ENCODE results near the gene C19orf12. TPM values are rescaled to one million over a fixed set of nuclear protein-coding genes. Genes with fewer than 3 reads are reported as not detected.

C19orf12 gene
- total and polyA plus RNA-seq, 2 of the 13 experiments (the other 11 are each of a cell fraction or from before 2014, with no cell fraction given): 17.7 to 34.4 TPM

DNA sequence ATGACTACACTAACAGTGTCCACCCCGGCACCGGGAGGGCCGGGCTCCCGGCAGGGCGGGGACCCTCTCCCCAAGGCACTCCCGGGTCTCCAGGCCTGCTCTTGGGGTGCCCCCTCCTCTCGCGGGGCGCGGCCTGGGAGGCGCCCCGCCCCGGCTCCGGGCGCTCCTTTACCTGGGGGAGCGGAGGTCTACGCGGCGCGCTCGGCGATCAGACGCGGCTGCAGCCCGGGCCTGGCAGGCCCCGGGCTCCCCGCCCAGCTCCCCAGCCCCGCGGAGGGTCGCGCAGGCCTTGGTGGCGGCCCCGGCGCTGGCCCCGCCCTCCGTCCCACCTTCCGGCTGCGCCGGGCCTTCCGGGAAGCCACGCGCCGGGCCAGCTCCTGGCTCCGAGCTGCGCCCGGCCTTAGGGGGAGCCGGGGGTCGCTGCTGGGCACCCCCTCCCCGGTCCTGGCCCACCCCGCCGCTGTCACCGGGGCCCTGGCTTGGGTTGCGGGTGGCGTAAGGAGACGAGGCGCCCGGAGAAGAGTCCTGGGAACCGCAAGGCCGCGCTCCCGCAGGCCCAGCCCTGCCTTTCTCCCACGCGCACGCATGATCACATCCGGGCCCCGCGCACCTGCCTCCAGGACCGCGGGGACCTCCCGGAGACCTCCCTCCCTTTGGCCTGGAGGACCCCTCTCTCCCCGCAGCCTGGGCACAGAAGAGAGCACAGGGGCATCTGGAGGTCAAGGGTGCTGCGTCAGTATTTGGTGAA lies at the start of gene C19orf12 (continued):
- TF ChIP-seq ZBTB46 (CRISPR knock-in tag; IDR thresholded peaks at IDR 0.05; ENCODE audit: borderline replicate concordance) (no peak), ISX (CRISPR knock-in tag; conservative IDR thresholded peaks at IDR 0.05) (no peak), HOMEZ (CRISPR knock-in tag; IDR thresholded peaks at IDR 0.05; ENCODE audit: low read depth) (no peak), TBX2 (CRISPR knock-in tag; IDR thresholded peaks at IDR 0.05; ENCODE audit: borderline replicate concordance) (peak; percentile 70; the same call in 1 of the 2 replicates), ELF3 (CRISPR knock-in tag; IDR thresholded peaks at IDR 0.05) (peak; percentile 47; the same call in 1 of the 2 replicates), NFYC (CRISPR knock-in tag; IDR thresholded peaks at IDR 0.05) (no peak), REPIN1 (CRISPR knock-in tag; IDR thresholded peaks at IDR 0.05; ENCODE audit: borderline replicate concordance, low read depth) (no peak), ZBTB38 (CRISPR knock-in tag; IDR thresholded peaks at IDR 0.05) (no peak), GPBP1L1 (CRISPR knock-in tag; IDR thresholded peaks at IDR 0.05) (no peak), HNRNPLL (IDR thresholded peaks at IDR 0.05; ENCODE audit: low read depth, low read length, poor library complexity, severe bottlenecking) (peak; percentile 58), ZNF761 (CRISPR knock-in tag; conservative IDR thresholded peaks at IDR 0.05) (0 out of 2 replicates have a peak, but pooled peaks have one; percentile 47), ARHGAP35 (CRISPR knock-in tag; IDR thresholded peaks at IDR 0.05; ENCODE audit: borderline replicate concordance) (no peak)
- TF ChIP-seq, protein P1, sequence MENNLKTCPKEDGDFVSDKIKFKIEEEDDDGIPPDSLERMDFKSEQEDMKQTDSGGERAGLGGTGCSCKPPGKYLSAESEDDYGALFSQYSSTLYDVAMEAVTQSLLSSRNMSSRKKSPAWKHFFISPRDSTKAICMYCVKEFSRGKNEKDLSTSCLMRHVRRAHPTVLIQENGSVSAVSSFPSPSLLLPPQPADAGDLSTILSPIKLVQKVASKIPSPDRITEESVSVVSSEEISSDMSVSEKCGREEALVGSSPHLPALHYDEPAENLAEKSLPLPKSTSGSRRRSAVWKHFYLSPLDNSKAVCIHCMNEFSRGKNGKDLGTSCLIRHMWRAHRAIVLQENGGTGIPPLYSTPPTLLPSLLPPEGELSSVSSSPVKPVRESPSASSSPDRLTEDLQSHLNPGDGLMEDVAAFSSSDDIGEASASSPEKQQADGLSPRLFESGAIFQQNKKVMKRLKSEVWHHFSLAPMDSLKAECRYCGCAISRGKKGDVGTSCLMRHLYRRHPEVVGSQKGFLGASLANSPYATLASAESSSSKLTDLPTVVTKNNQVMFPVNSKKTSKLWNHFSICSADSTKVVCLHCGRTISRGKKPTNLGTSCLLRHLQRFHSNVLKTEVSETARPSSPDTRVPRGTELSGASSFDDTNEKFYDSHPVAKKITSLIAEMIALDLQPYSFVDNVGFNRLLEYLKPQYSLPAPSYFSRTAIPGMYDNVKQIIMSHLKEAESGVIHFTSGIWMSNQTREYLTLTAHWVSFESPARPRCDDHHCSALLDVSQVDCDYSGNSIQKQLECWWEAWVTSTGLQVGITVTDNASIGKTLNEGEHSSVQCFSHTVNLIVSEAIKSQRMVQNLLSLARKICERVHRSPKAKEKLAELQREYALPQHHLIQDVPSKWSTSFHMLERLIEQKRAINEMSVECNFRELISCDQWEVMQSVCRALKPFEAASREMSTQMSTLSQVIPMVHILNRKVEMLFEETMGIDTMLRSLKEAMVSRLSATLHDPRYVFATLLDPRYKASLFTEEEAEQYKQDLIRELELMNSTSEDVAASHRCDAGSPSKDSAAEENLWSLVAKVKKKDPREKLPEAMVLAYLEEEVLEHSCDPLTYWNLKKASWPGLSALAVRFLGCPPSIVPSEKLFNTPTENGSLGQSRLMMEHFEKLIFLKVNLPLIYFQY (CRISPR knock-in tag; IDR thresholded peaks at IDR 0.05; ENCODE audit: borderline replicate concordance): peak; percentile 61; the same call in 1 of the 2 replicates
- TF ChIP-seq, protein P2, sequence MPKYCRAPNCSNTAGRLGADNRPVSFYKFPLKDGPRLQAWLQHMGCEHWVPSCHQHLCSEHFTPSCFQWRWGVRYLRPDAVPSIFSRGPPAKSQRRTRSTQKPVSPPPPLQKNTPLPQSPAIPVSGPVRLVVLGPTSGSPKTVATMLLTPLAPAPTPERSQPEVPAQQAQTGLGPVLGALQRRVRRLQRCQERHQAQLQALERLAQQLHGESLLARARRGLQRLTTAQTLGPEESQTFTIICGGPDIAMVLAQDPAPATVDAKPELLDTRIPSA (CRISPR knock-in tag; IDR thresholded peaks at IDR 0.05; ENCODE audit: borderline replicate concordance): 0 out of 2 replicates have a peak, but pooled peaks have one; percentile 34
- TF ChIP-seq, protein P3, sequence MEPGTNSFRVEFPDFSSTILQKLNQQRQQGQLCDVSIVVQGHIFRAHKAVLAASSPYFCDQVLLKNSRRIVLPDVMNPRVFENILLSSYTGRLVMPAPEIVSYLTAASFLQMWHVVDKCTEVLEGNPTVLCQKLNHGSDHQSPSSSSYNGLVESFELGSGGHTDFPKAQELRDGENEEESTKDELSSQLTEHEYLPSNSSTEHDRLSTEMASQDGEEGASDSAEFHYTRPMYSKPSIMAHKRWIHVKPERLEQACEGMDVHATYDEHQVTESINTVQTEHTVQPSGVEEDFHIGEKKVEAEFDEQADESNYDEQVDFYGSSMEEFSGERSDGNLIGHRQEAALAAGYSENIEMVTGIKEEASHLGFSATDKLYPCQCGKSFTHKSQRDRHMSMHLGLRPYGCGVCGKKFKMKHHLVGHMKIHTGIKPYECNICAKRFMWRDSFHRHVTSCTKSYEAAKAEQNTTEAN (CRISPR knock-in tag; conservative IDR thresholded peaks at IDR 0.05): no peak
- TF ChIP-seq, protein P4, sequence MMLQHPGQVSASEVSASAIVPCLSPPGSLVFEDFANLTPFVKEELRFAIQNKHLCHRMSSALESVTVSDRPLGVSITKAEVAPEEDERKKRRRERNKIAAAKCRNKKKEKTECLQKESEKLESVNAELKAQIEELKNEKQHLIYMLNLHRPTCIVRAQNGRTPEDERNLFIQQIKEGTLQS (CRISPR knock-in tag; IDR thresholded peaks at IDR 0.05): no peak
